OCI-LY7 (cell line): ENCODE data around the gene ACSF2. TPM values are rescaled to one million over a fixed set of nuclear protein-coding genes. Genes with fewer than 3 reads are reported as not detected.
A peak's percentile ranks its signal among the peaks of the same experiment; 100 is the strongest.

ENCODE experiments used
- BruUV-seq: library from RNA; stranded (reverse); fragments of 400-500 nt; replicated peaks from 2 replicates; lab custom pipeline; 2021; lab: Mats Ljungman, UMichigan
- CTCF ChIA-PET: fragments of 300-600 bp; sonication (Branson Sonifier 250); formaldehyde crosslinking; loops from one replicate; lab custom pipeline; 2022; ENCODE audit warnings: antibody characterized with exemption; ENCODE audit not compliant: unreplicated experiment; lab: Charles Lee
- POLR2A ChIA-PET: fragments of 300-600 bp; sonication (Branson Sonifier 250); formaldehyde crosslinking; loops from one replicate; lab custom pipeline; 2022; ENCODE audit warnings: antibody characterized with exemption; lab: Charles Lee
- DNase-seq: peaks from one replicate; pipeline ENCODE4 v3.0.0-alpha.2; 2015; ENCODE audit warnings: low spot score
- H2AFZ ChIP-seq: fragments of 200-600 bp; sonication (generic), shearing (Covaris generic); 2 replicates; pipeline ENCODE4 v1.6.1; 2014; ENCODE audit warnings: mild to moderate bottlenecking, antibody characterized with exemption, low read length, moderate library complexity
- H3K27ac ChIP-seq: fragments of 200-600 bp; sonication (generic); 2 replicates; pipeline ENCODE4 v1.5.1; 2014; ENCODE audit warnings: mixed run types, low read depth, mild to moderate bottlenecking, moderate library complexity, low read length, inconsistent platforms; ENCODE audit not compliant: poor library complexity, severe bottlenecking
- H3K36me3 ChIP-seq: fragments of 200-600 bp; sonication (generic); 2 replicates; pipeline ENCODE4 v1.6.1; 2014; ENCODE audit warnings: mild to moderate bottlenecking, antibody characterized with exemption, low read length, moderate library complexity, mixed read lengths; ENCODE audit not compliant: insufficient read depth
- H3K4me1 ChIP-seq: fragments of 200-600 bp; sonication (generic); 2 replicates; pipeline ENCODE4 v1.5.1; 2014; ENCODE audit warnings: mild to moderate bottlenecking, low read length; ENCODE audit not compliant: insufficient read depth, poor library complexity, severe bottlenecking
- H3K4me2 ChIP-seq: fragments of 200-600 bp; sonication (generic); 2 replicates; pipeline ENCODE4 v1.6.1; 2014; ENCODE audit warnings: mild to moderate bottlenecking, low read length
- H3K4me3 ChIP-seq: fragments of 200-600 bp; sonication (generic); 2 replicates; pipeline ENCODE4 v1.5.1; 2014; ENCODE audit warnings: mild to moderate bottlenecking, low read depth, low read length; ENCODE audit not compliant: poor library complexity, severe bottlenecking
- H3K79me2 ChIP-seq: fragments of 200-600 bp; sonication (generic); 2 replicates; pipeline ENCODE4 v1.6.1; 2016; ENCODE audit warnings: low read depth, mild to moderate bottlenecking, low read length, moderate library complexity, mixed read lengths; ENCODE audit not compliant: insufficient read depth
- H3K9me2 ChIP-seq: fragments of 200-600 bp; sonication (generic); 2 replicates; pipeline ENCODE4 v1.6.1; 2016; ENCODE audit warnings: mild to moderate bottlenecking, low read length, mixed read lengths; ENCODE audit not compliant: insufficient read depth
- H3K9me3 ChIP-seq: fragments of 200-600 bp; sonication (generic); 2 replicates; pipeline ENCODE4 v1.6.1; 2014; ENCODE audit warnings: mild to moderate bottlenecking, mixed run types, low read length, mixed read lengths
- H4K20me1 ChIP-seq: fragments of 200-600 bp; sonication (generic); 2 replicates; pipeline ENCODE4 v1.6.1; 2014; ENCODE audit warnings: mild to moderate bottlenecking, antibody characterized with exemption, low read length, moderate library complexity, mixed read lengths; ENCODE audit not compliant: insufficient read depth
- CTCF ChIP-seq: fragments of 200-600 bp; sonication (generic); conservative IDR thresholded peaks from 2 replicates; pipeline ENCODE4 v1.5.1; 2014; ENCODE audit warnings: mild to moderate bottlenecking, antibody characterized with exemption, low read length, moderate library complexity, mixed read lengths
- EZH2phosphoT487 ChIP-seq: fragments of 200-600 bp; sonication (generic); IDR thresholded peaks from 2 replicates; pipeline ENCODE4 v1.6.1; 2018; ENCODE audit warnings: low read depth, borderline replicate concordance, mild to moderate bottlenecking, mixed run types, antibody characterized with exemption, low read length, moderate library complexity, mixed read lengths
- intact Hi-C: fragments of 100-400 bp; cut with micrococcal nuclease; formaldehyde crosslinking; loops from one replicate; pipeline ENCODE4 v1.10.0; 2022; ENCODE audit not compliant: unreplicated experiment
- total RNA-seq, 2 experiments: library from RNA; depleted of rRNA in 1 of 2; stranded (reverse); fragments of >200 nt in 1 of 2; shearing (Covaris generic) in 1 of 2; gene quantifications; 2 replicates each; pipeline ENCODE4 v1.2.3, GENCODE V29; 2014 to 2022

The ACSF2 gene
- total RNA-seq, 2 experiments from 2014 or later, result 38.6 to 42.7 TPM

GRCh38 chr17:50422738-50423137 lies 3.3 kb upstream of the ACSF2 start:
- Histone ChIP-seq H3K27ac (no peak overlapping the region), H2AFZ (no peak overlapping the region), H3K9me2 (no peaks in the 10 kb centered on the region), H4K20me1 (no peaks in the 10 kb centered on the region), H3K4me2 (no peak overlapping the region), H3K4me3 (no peak overlapping the region), H3K36me3 (no peaks in the 10 kb centered on the region), H3K4me1 (peaks cover 37% of the 10 kb centered on the region), H3K79me2 (no peaks in the 10 kb centered on the region), H3K9me3 (no peaks in the 10 kb centered on the region; the same call in 1 of the 2 replicates)
- intact Hi-C loops, result no loop called here
- TF ChIP-seq EZH2phosphoT487 (no peak), CTCF (no peak)
- POLR2A ChIA-PET, result interaction anchor here (0.6 to 3.4 kb wide), 3 partner anchors 25 to 301 kb away, joined by 4 to 12 read pairs (median 4); partner anchors contain the start of gene LRRC59
- CTCF ChIA-PET, result no interaction called here
- DNase-seq, result no peak
- no TSS peak for BruUV-seq

GRCh38 chr17:50423553-50424159 lies 2.4 kb upstream of the ACSF2 start:
- Histone ChIP-seq H3K79me2 (no peaks in the 10 kb centered on the region), H4K20me1 (no peaks in the 10 kb centered on the region), H3K27ac (no peak overlapping the region), H3K4me3 (no peak overlapping the region), H3K4me1 (peaks cover 40% of the 10 kb centered on the region), H3K4me2 (no peak overlapping the region), H3K36me3 (no peaks in the 10 kb centered on the region), H2AFZ (no peak overlapping the region), H3K9me2 (no peaks in the 10 kb centered on the region), H3K9me3 (no peaks in the 10 kb centered on the region; the same call in 1 of the 2 replicates)
- DNase-seq, result peak; percentile 15
- intact Hi-C loops, result no loop called here
- TF ChIP-seq CTCF (no peak), EZH2phosphoT487 (no peak)
- ChIA-PET POLR2A (interaction anchor here (0.6 kb wide), 1 partner anchor 283 kb away, joined by 9 read pairs; no protein-coding TSS in a partner anchor), CTCF (no interaction called here)
- no TSS peak for BruUV-seq
